ENCODE measurements around the gene ARR3.
"Not testable (repeated sequence)": the region's sequence is repeated elsewhere in the genome, so short reads cannot be mapped to it uniquely, and the experiment has no call there.

The ARR3 gene

GRCh38 chrX:70255452-70255851 is 12.7 kb upstream of the ARR3 start:
- TF ChIP-seq POLR2A (IDR thresholded peaks at IDR 0.05; ENCODE audit: low read depth, low read length) = no peak
- FAIRE-seq (no peak), DNase-seq (ENCODE audit: insufficient read length, low spot score) (no peak)

GRCh38 chrX:70257423-70258288 is 10.5 kb upstream of the ARR3 start:
- DNase-seq (ENCODE audit: insufficient read length, low spot score) (no peak), FAIRE-seq (no peak)
- TF ChIP-seq POLR2A (IDR thresholded peaks at IDR 0.05; ENCODE audit: low read depth, low read length) = no peak

- DNase-seq (ENCODE audit: insufficient read length, low spot score) (no peak), FAIRE-seq (no peak)
- TF ChIP-seq POLR2A (IDR thresholded peaks at IDR 0.05; ENCODE audit: low read depth, low read length) = no peak
Measured at GRCh38 chrX:70260104-70260503, 8.0 kb upstream of the ARR3 start, which contains the start of gene P2RY4. Gene P2RY4 (minus strand): TSS chrX:70260204. CDS start chrX:70259624, 580 bp downstream.

- DNase-seq (ENCODE audit: insufficient read length, low spot score) = peak; percentile 8
- no peak for FAIRE-seq
Measured at GRCh38 chrX:70262952-70263567, 5.1 kb upstream of the ARR3 start.

GRCh38 chrX:70264784-70265183 is 3.4 kb upstream of the ARR3 start:
- TF ChIP-seq POLR2A (IDR thresholded peaks at IDR 0.05; ENCODE audit: low read depth, low read length) = no peak
- FAIRE-seq = no peak
- DNase-seq (ENCODE audit: insufficient read length, low spot score) = no peak

More at GRCh38 chrX:70262952-70263567, 5.1 kb upstream of the ARR3 start:
- no peak for TF ChIP-seq POLR2A (IDR thresholded peaks at IDR 0.05; ENCODE audit: low read depth, low read length)

- not testable (repeated sequence) for FAIRE-seq; DNase-seq (ENCODE audit: insufficient read length, low spot score)
Measured at GRCh38 chrX:70274029-70274428, 5.9 kb downstream of the ARR3 start.

GRCh38 chrX:70279081-70279480 is 10.9 kb downstream of the ARR3 start:
- FAIRE-seq = no peak

GRCh38 chrX:70280573-70280972 is 12.4 kb downstream of the ARR3 start:
- DNase-seq (ENCODE audit: insufficient read length, low spot score) = no peak
- no peak for FAIRE-seq
- no peak for TF ChIP-seq POLR2A (IDR thresholded peaks at IDR 0.05; ENCODE audit: low read depth, low read length)

More at GRCh38 chrX:70279081-70279480, 10.9 kb downstream of the ARR3 start:
- no peak for TF ChIP-seq POLR2A (IDR thresholded peaks at IDR 0.05; ENCODE audit: low read depth, low read length)
- DNase-seq (ENCODE audit: insufficient read length, low spot score) = no peak

- FAIRE-seq (no peak), DNase-seq (ENCODE audit: insufficient read length, low spot score) (no peak)
- TF ChIP-seq POLR2A (IDR thresholded peaks at IDR 0.05; ENCODE audit: low read depth, low read length) = no peak
Measured at GRCh38 chrX:70281951-70282350, 13.8 kb downstream of the ARR3 start, which contains the start of gene RAB41. Gene RAB41 (plus strand): TSS chrX:70282172. CDS start chrX:70282218, 46 bp downstream.

GRCh38 chrX:70289168-70289792 is 21.1 kb downstream of the ARR3 start:
- DNase-seq (ENCODE audit: insufficient read length, low spot score) = no peak
- no peak for TF ChIP-seq POLR2A (IDR thresholded peaks at IDR 0.05; ENCODE audit: low read depth, low read length)
- FAIRE-seq = peak; percentile 15

- peak; percentile 90 for DNase-seq (ENCODE audit: insufficient read length, low spot score)
- FAIRE-seq = peak; percentile 91
- peak; percentile 66 for TF ChIP-seq POLR2A (IDR thresholded peaks at IDR 0.05; ENCODE audit: low read depth, low read length)
Measured at GRCh38 chrX:70289793-70290770, 21.9 kb downstream of the ARR3 start, which contains the start of the genes KIF4A and PDZD11. Gene KIF4A (plus strand): TSS chrX:70290104. CDS start chrX:70290459, 355 bp downstream. Gene PDZD11 (minus strand): TSS chrX:70289927. CDS start chrX:70289341, 586 bp downstream.

GRCh38 chrX:70292788-70293187 is 24.7 kb downstream of the ARR3 start:
- TF ChIP-seq POLR2A (IDR thresholded peaks at IDR 0.05; ENCODE audit: low read depth, low read length) = no peak
- no peak for FAIRE-seq
- DNase-seq (ENCODE audit: insufficient read length, low spot score) = no peak

GRCh38 chrX:70293621-70294020 is 25.5 kb downstream of the ARR3 start:
- TF ChIP-seq POLR2A (IDR thresholded peaks at IDR 0.05; ENCODE audit: low read depth, low read length) = no peak
- DNase-seq (ENCODE audit: insufficient read length, low spot score) (no peak), FAIRE-seq (peak; percentile 58)
